ENCODE data around the gene G6PD.
A peak's percentile ranks its signal among the peaks of the same experiment; 100 is the strongest.
"Not testable (repeated sequence)": the region's sequence is repeated elsewhere in the genome, so short reads cannot be mapped to it uniquely, and the experiment has no call there.

Gene G6PD

DNA sequence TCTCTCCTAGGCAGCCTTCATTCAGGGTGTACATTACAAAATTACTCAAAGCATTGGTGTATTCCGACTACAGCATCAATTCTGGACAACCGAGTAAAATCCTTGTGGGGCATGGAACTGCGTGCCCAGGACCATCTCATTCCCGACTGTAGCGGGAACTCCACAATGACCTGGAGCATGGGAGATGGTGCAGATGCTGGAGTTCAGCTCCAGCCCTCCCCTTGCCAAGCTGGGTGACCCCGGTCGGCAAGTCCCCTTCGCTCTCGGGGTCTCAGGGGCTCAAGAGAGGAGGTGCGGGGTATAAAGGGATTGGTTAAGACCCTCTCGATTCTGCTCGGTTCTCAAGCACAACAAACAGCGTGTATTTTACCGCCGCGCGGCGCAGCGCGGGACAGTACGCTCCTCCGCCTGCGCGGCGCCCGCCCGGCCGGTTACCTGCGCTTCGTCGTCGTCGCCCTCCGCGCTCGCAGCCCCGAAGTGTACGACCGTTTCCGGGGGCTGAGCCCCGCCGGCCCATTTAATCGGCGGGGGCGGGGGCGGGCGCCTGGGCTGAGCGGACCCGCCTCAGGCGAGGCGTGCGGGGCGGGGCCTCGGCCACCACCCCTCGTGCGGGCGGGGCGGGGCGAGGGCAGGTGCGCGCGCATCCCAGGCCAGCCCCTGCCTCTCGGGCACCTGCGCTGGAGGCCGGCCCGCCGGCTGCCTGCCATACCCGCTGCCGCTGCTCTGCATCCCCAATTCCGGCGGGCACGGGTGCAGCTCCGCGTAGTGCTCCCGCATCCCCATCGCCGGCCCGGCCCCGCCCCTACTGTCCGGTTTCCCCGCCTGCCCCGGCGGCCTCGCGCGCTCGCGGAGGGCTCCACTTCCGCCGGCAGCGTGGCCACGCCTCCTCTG is at the start of gene G6PD:
G6PD (minus strand) TSS at position 493 of the 891 bp plus-strand sequence. CDS start 691 bp downstream, outside the sequence.
- peak; percentile 83 for DNase-seq

DNA sequence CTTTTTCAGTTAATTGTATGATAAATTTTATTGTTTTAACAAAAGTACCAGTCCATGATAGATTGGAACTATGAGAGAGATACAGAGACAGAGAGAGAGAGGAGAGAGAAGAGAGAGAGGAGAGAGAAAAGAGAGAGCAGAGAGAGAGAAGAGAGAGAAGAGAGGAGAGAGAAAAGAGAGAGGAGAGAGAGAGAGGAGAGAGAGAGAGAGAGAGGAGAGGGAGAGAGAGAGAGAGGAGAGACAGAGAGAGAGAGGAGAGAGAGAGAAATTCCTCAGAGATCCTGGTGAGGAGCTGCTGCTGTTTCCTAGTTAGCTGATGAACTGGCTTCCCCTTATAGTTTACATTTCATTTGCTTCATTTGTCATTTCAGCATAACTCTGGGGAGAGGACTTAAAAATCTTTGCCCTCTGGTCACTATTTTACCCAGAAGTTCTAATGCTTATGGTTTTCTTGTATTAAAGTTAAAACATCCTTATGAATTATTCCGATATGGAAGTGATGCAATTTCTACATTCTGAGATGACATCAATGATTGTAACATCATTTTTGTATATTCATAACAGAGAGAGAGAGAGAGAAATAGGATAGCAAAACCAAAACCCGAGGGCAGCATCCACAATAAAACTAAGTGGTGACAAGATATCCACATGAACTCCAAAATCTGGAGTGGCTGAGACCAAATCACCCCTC is 49.1 kb upstream of the G6PD start:
- DNase-seq = no peak

DNA sequence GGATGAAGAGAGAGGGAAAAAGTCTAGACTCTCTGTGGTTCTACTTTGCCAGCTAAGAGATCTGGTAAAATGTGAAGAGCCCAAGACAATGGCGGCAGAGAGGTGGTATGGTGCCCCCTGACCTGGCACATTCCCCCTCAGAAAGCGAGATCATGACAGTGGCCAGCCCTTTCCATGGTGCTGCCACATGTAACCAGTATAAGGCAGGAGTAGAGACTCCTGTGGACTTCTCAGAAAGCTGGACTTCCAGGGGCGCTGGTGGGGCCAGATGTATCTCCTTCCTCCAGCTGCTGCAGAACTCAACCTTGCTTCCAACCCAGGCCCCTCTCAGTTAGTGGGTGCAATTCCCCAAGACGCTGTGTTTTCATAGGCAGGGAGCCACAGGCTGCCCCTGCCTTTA is 47.8 kb upstream of the G6PD start:
- DNase-seq = no peak

DNA sequence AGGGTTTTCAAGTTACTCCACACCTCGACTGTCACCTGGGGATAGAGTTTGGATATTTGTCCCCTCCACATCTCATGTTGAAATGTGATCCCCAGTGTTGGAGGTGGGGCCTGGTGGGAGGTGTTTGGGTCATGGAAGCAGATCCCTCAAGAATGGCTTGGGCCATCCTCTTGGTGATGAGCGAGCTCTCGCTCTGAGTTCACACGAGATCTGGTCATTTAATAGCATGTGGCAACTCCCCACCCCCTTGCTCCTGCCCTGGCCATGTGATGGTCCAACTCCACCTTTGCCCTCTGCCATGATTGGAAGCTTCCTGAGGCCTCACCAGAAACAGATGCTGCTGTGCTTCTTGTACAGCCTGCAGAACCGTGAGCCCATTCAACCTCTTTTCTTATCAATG is 46.6 kb upstream of the G6PD start:
- DNase-seq = no peak

DNA sequence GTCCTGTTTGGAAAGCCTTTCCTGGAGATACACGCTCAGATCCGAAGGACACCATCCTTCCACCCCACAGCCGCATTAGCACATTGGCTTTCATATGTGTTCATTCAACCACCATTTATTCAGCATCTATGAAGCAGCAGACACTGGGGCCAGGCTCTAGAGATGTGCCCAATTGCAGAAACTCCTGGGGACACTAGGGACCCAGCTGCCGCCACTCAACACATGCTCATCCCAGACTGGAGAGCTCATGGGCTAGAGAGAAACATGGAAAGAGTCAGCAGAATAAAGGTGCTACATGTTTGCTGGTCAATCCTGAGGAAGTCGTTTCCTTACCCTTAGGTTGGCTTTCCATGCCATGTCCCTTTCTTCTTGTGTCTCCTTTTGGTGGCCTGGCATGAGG is 45.9 kb upstream of the G6PD start:
- DNase-seq = no peak

DNA sequence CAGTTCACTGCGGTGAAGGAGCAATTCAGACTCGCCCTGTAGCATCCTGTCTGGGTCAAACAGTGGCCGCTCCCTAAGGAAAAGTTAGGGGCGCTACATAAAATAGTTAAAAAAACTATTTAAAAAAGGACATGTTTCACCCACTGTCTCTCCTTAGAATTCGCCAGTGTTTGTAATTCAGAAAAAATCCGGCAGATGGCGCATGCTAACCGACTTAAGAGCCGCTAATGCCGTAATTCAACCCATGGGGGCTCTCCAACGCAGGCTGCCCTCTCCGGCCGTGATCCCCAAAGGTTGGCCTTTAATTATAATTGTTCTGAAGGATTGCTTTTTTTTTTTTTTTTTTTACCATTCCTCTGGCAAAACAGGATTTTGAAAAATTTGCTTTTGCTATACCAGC is 43.8 kb upstream of the G6PD start:
- DNase-seq = not testable (repeated sequence)

DNA sequence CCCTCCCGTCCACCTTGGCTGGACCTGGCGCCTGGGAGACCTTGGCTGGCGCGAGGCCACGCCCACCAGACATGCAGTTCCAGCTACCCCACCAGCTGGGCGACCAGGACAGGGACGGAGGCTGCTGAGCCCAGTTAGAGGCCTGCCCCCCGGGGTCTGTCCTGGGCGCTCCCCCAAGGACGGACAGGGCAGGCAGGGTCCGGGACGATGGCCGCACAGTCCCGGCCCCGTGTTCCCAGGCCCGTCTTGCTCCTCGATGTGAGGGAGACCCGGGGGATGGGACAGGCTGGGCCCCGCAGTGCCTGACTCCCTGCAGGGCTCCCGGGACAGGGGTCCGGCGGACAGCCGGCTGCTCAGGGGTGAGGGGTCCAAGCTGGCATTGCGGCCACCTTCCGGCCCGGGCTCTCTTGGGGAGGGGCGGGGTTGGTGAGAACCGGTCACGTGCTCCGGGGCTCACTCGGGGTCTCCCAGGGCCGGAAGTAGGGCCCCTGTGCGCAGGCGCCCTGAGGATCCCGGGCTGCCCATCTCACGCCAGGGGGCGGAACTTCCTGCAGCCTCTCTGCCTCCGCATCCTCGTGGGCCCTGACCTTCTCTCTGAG is 38.0 kb upstream of the G6PD start, which contains the start of gene CTAG1A:
CTAG1A (plus strand) TSS at position 549 of the 599 bp plus-strand sequence. CDS start 74 bp downstream, outside the sequence.
- DNase-seq = not testable (repeated sequence)

DNA sequence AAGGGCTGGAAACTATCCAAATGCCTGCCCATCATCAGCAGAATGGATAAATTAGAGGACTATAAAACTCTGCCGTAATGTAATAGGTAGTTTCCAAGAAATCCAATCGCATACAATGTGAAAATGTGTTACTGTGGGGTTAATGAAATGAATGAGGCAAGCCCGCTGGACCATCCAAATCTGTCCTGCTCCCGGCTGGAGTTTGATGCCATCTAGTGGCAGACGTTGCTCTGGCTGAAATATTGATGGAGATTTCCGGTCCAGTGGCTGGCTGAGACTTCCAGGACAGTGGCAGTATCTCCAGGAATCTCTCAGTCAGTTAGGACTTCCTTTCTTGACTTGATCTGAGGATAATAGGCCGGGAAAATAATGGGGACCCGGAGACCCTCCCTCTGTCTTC is 36.3 kb upstream of the G6PD start:
- not testable (repeated sequence) for DNase-seq

DNA sequence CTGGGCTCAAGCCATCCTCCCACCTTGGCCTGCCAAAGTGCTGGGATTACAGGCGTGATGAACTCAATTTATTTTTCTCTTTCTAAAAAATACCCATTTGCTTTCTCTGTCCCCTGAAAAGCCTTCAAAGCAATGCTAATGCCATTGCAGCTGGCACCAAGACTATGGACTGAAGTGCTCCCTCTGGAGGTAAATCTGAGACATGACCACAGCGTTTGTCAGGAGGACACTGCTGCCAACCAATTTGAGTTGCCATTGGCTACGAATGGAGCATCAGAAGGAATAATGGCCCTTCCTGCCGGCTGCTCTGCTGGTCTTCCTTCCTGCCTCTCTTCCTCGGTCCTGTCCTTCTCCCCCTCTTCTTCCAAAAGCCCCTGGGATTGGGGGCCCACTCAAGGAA is 28.4 kb upstream of the G6PD start:
- not testable (repeated sequence) for DNase-seq

DNA sequence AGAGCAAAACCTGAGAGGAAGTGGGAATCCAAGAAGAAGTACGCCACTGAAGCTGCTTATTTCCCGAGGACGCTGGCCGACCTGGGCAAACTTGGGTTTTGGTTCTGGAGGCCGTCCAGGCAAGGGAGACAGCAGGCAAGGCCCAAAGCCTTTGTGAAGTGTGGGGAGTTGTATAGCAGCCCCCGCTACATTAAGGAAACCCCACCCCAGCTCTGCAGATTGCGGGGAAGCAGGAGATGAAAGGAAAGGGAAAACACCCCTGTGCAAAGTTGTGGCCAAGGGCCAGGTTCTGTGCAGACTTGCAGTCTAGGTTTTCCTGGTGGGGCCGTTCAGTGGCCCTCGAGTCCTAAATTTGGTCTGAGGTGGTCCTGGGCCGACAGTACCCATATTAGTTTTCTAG is 26.4 kb upstream of the G6PD start:
- DNase-seq = not testable (repeated sequence)

DNA sequence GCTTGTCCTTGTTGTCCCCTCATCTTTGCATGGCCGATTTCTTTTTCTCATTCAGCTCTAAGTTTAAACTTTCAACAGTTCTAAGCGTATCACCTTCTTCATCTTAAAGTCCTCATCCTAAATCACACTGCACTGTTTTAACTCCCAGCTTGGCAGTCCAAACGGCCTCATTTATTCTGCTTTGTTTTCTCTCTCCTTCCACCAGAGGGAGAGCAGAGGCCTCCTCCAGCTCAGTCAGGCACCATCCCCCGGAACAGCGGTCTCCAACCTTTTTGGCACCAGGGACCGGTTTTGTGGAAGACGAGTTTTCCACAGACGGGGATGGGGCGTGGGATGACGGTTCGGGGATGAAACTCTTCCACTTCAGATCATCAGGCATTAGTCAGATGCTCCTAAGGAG is 23.7 kb upstream of the G6PD start:
- not testable (repeated sequence) for DNase-seq

DNA sequence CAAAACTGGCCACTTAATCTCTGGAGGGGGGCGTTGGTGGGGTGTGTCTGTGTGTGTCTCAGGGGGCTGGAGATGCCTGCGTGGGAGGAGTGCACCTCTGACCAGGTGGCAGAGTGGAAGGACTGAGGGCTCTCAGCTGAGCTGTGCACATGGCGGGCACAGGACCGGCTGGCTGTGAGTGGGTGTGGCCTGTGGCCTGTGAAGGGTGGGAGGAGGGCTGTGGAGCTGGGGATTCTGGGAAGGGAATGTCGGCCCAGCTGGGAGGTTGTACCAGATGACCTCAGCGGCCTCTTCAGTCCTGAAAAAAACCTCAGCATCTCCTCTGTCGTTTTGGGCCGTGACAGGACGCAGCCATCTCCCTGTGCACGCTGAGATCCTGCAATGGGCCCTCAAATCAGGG is 15.6 kb upstream of the G6PD start:
- not testable (repeated sequence) for DNase-seq

DNA sequence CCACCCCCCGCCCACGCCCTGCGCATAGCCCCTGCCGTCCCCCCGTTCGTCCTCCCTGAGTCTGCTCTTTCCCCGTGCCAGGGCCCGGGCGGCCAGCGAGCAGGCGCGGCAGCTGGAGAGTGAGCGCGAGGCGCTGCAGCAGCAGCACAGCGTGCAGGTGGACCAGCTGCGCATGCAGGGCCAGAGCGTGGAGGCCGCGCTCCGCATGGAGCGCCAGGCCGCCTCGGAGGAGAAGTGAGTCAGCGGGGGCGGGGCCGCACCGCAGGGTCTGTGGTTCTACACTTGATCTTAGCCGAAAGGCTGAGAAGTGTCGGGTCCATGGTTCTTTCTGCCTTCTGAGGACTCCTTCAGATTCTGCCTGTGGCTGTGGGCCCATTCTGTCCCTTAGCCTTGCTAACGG is 13.7 kb upstream of the G6PD start:
- DNase-seq = not testable (repeated sequence)

DNA sequence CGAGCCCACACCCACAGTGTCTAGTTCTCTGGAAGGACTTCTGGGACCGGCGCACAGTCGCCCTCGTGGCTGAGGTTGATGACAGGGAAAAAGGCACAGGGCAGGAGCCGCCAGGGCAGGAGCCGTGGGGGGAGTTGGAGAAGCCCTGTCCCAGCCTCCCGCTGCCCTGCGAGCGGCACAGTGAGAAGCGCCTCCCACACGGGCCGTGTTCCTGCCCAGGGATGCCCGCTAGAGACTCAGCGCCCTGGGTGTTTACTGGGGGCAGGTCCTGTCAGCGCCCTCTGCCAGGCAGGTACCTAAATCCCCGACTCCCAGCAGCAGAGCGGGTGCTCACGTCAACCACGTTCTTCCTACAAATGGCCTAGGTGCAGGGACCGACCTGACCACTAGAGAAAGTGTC is 12.2 kb upstream of the G6PD start:
- DNase-seq = not testable (repeated sequence)

DNA sequence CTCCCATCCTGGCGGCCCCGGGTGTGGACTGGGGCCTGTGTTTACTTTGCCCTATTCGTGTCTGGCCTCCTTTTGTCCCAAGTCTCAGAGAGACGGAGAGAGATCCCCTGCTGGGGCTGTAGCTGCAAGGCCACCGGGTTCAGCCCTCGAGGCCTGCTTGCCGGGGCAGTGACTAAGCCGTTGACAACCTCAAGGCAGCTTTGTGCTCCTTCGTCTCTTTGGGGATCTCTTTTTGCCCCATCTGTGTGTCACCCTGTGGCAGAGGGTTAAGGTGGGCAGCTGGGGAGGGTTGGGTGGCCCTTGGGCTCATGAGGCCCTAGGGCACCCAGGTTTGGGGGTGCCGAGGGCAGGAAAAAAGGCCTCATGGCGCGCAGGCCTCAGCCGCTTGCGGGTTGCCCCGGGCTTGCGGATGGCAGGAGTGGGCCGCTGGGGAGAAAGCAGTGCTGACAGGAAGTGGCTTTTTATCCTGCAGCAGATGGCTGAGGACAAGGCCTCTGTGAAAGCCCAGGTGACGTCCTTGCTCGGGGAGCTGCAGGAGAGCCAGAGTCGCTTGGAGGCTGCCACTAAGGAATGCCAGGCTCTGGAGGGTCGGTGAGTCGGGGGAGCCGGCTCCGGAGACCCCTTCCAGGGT is 11.5 kb upstream of the G6PD start:
- DNase-seq = not testable (repeated sequence)

DNA sequence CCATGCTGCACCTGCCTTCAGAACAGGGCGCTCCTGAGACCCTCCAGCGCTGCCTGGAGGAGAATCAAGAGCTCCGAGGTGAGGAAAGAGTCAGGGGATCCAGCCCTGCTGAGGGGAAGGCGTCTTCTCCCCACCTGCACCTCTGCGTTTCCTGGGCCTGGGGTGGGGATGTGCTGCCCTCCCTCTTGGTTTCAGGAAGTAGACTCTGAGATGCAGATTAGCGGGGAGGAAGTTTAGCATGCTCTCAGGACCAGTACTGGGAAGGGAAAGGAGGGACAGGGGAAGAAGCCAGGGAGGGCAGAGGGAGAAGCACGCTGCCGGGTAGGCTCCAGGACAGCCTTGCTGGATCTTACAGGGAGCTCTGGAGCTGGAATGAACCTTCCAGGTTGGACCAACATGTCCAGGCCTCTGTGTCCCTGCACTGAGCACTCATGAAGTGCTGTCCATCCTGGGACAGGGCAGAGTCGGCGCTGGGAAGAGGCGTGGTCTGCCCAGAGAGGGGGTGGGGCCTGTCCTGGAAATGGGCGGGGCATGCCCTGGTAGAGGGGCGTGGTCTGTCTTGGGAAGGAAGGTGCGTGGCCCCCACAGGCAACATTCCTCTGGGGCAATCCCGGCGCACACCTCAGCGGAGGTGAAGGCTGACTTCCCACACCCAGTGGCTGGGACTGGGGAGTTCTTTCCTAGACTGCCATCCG is 5.6 kb upstream of the G6PD start:
- not testable (repeated sequence) for DNase-seq

DNA sequence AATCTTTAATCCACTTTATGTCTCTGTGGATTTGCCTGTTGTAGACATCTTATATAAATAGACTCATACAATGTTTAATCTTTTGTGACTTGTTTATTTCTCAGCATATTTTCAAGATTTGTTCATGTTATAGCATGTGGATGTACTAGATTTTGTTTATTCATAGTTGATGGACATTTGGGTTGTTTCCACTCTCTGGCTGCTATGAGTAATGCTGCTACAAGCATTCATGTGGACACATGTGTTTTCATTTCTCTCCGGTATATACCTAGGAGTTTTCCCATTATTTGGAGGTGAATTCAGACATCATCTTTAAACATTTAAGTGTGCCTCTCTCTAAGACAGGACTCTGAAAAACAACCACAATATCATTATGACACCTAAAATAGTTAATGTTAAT is 3.1 kb upstream of the G6PD start:
- DNase-seq = no peak

DNA sequence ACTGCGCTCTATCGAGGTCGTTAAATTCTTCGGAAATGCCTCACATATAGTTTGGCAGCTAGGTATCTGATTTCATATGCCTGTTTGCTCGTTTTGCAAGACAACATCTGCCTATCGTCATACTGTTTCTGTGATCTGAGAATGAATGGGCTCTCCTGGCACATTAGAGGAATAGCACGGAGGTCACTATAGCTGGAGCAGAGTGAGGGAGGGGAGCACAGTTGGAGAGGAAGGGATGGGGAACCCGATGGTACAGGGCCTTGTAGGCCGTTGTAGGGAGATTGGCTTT is 1.3 kb upstream of the G6PD start:
- DNase-seq = no peak

DNA sequence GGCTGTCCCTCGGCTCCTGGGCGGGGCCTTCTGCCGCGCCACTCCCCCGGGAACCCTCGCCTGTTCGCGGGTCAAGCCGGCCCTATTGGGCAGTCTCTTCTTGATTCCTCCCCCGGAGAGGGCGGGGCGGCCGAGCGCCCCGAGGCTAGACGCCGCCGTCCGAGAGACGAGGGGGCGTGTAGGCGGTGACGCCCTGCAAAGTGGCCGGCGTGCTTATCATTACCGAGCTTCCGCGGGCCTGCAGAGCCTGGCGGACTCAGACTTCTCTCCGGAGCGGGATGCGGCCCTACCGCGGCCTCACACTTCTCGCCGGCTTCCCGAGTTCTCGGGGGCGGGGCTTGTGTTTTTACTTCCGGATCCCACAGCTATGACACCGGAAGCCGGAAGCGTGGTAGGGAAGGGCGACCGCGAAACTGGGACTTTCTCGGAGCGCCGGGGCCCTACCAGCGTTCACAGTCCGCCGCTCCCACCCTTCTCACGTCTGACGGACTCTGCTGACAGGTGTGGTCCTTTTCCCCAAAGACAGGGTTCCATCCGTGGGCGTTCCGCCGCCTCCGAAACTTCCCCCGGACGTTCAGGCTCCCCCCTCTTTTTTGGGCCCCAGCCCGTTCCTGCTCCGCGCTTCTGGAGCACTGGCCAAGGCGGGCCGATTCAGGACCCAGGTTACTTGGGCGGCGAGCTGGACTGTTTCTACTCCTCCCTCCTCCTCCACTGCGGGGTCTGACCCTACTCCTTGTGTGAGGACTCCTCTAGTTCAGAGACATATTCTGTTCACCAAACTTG is 790 bp upstream of the G6PD start, which contains the start of gene IKBKG:
IKBKG (plus strand) TSS at position 376 of the 783 bp plus-strand sequence. CDS start 4,383 bp downstream, outside the sequence.
- peak; percentile 91 for DNase-seq

DNA sequence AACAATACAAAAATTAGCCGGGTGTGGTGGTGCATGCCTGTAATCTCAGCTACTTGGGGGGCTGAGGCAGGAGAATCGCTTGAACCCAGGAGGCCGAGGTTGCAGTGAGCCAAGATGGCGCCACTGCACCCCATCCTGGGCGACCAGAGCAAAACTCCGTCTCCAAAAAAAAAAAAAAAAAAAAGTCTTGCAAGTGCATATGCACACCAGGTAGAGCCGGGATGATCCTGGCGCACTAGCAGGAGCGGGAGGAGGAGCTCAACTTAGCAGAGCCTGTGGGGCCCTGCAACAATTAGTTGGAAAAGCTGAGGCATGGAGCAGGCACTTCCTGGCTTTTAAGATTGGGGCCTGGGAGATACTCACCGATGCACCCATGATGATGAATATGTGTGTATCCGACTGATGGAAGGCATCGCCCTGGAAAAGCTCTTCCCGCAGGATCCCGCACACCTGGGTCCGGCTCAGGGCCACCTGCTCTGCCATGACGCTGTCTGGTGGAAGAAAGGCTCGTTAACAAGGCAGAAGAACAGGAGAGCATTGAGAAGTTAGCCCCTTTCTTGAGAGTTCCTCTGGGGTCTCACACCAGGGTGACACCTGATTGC is 872 bp downstream of the G6PD start:
- DNase-seq = no peak

DNA sequence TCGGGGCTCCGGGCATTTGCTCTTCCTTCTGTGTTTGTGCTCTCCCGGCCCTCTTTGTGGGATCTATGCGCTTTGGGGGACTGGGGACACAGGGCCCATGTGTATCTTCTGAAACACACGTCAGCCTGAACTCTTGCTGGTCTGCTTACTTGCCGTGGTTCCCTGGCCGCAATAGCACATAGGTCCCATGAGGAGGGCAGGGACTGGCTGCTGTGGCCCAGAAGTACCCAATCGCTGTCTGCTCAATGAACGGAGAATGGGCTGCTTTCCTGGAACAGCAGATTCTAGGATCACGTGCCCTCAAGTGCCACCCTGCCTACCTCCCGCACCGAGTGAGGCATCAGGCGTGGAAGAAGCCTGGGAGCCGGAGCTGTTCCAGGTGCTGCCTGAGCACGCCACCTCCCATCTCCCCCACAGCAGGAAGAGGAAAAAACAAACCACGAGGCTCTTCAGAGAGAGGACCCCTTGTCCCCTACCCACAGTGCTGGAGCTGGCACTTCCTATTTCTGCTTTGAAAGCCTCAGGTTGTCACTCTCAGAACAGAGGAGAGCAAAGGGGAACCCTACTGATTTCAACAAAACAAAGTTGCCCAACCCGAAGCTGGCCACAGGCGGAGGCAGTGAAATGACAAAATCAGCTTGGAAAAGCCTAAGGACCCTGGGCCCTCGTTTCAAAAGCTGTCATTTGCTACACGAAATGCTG is 3.8 kb downstream of the G6PD start:
- DNase-seq = no peak

Measured in NCI-H1105 treated with DMSO at 0.1 percent for 48 hours (cell line).